Mucosa of gallbladder (tissue), 1 donor: ENCODE results near the gene REXO1. TPM values are rescaled to one million over a fixed set of nuclear protein-coding genes. Genes with fewer than 3 reads are reported as not detected.
"Not testable (repeated sequence)": the region's sequence is repeated elsewhere in the genome, so short reads cannot be mapped to it uniquely, and the experiment has no call there.

Experiments
- DNase-seq: peaks from one replicate; pipeline ENCODE4 v3.0.0-alpha.2; 2020; ENCODE audit warnings: low spot score
- total RNA-seq: library from RNA; stranded (reverse); gene quantifications from one replicate; pipeline ENCODE4 v1.2.1, GENCODE V29; 2021
- donor health status: DM: no; HTN: no; CAD: no.

REXO1 gene
- total RNA-seq, 1 donor from 2014 or later: 39.2 TPM

DNA sequence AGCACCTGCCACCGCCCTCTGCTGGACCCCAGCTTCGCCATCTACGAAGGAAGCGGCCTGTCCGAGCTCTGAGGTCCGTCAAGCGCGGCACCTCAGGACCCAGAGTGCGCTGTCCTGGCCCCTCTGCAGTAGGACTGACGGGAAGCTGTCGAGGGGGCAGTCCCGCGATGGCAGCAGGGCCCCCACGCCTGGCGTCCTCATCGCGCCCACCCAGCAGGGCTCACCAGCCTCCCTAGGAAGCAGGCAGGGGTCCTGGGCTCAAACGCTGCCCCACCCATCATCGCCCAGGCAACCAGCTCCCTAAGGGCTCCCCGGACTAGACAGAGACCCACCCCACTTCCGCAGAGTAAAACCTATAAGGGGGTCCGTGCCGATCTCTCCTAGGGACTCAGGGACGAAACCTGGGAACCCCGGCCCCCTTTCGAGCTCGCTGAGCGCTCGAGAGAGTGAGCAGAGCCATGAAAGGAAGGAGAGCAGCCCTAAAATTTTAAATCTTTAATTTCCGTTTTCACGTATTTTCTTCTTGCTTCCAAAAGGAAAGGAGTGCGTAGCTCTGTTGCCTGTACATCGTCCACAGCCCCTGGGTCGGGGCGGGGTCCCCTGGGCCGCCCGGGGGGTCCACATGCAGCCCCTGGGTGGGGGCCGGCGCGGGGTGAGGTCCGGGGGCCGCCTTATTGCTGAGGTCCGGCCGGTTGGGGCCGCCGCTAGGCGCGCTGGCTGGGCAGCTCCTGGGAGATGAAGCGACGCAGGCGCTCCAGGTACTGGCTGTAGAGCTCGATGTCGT lies 28.4 kb upstream of the REXO1 start:
- DNase-seq: not testable (repeated sequence)

DNA sequence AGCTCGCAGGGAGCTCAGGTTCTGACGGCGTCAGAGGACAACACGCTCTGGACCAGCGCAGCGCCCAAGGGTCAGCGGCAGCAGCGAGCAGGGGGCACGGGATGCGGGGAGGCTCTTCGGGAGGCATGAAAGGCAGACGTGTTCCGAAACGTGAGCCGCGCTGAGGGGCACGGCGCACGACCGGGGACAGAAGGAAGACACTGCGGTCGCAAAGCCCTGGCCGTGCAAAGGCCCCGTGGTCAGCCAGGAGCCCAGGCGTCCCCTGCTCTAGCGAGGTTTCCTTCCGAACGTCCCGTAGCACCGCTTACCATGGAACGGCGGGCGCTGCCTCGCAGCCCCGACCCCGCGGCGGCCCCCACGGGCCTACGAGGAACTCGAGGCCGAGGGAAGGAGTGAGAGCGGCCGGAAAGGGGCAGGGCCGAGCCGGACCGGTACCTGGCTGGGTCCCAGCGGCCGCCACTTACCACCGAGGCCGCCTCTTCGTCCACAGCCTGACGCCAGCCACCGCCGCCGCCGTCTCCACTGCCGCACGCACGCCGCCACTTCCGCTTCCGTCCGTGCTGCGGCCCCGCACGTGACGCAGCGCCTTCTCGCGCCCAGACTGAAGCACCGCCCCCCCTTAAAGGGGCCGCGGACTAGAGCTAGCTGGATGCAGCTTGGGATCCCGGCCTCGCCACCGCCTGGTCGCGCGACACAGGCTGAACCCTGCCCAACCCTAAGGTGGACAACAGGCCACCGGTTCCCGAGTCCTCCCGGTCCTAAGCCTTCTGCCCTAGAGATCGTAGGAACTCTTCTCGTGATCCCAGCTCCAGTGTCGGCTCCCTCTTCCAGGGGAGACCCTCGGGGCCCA lies 27.6 kb upstream of the REXO1 start:
- DNase-seq: peak; percentile 93

DNA sequence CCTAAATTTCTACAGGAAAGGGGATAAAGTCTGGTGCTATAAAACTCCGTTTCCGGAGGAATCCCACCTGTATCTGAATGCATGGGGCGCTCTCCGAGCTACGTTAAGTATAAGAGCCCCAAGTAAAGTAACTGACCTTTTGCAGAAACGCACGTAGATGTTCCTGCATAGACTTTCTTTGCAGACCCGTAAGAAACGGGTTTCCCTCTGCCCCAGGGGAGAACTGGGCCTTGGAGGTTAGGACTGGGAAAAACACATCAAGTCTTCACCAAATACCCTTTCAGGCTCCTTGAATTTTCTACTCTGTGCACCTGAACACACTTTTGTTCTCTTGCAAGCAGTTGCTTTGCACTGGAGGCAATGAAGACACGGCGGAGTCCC lies 27.0 kb upstream of the REXO1 start:
- DNase-seq: not testable (repeated sequence)

DNA sequence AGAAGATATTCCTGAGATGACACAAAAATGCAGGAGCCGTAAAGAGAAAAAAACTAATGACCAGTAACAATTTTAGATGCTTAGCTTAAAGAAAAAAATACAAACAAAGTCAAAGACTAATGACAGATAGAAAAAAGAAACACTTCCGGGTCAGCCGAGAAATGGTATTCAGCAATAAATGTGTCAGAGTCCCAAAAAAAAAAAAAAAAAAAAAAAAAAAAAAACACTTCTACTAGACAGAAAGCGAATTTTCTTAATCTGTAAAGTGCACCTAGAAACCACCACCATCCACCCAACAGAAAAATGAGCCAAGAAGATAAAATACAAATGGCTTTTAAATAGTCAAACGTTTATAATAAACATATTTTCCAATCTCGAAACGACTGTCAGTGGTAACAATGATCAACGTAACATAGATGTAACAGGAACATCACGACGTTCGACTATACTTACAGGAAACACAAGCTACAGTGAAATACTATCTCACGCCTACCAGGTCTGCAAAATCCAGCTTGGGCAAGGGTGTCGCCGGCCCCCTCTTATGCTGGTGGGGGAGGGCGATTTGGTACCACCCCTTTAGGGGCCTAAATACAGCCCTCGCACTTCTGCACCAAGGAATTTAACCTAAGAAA lies 26.4 kb upstream of the REXO1 start:
- no peak for DNase-seq

DNA sequence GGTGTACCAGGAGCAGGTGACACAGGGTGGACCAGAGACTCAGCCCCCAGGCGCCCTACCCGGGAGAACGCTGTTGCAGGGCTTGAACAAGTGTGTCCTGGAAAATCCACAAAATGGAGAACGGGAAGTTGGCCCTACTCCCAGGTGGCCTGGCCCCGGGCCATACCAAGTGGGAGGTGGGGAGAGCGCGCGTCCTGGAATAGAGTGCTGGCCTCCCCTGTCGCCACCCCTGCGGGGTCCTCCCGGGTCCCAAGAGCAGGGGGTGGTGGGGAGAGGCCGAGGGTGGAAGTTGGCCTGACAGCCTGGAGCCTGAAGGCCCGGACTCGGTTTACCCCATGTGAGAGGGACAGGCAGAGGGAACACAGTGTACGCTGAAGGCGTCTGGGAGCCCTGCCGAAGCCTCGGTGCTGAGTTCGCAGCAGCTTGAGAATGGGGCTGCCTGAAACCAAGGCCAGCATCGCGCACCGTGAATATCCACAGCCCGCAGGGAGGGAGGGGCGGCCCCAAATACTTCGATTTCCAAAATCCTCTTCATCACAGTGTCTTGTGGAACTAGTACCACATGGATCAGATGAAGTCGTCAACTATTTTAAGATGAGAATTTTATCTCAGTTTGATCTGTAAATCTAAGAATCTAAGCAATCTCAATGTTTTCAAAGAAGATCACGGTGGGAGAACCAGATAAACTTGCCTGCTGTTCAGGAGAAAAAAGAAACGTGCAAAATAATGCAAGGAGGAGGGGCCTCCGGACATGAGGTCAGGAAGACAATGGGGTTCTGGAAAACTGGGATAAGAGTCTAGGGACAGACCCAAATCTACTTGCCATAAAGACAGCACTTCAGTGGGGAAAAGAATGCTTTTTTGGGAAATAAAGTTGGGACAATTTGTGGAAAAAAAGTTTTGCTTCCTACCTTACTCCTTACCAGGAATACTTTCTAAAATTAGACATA lies 25.5 kb upstream of the REXO1 start:
- no peak for DNase-seq

DNA sequence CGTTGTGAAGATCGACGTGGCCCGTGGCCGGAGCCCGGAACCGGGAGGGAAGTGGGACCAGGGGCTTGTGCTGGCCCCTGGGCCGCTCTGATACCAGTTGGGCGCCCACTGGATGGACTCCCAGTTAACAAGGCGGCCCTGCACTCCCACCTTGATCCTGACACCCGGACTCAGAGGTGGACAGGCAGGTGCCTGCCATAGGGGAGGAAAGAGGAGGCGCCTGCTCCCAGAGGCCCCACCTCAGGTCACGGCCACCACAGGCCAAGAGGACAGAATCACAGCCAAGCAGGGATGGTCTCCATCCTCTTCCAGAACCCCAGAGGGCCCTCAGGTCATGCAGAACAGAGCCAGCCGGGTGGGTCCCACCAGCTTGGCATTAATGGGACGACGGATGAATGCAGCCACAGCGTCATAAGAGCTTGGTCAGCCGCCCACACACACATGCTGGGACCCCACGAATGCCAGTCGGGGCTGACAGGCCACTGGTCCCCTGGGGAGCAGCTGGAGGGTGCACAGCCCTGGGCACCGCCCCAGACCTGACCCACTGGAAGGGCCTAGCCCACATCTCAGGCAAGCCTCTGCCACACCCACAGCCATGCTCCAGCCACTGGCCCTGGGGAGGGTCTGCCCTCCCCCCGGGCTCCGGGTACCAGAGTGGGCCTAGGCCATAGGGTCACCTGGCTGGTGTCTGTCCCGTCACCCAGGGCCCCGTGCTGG lies 24.7 kb upstream of the REXO1 start:
- no peak for DNase-seq

DNA sequence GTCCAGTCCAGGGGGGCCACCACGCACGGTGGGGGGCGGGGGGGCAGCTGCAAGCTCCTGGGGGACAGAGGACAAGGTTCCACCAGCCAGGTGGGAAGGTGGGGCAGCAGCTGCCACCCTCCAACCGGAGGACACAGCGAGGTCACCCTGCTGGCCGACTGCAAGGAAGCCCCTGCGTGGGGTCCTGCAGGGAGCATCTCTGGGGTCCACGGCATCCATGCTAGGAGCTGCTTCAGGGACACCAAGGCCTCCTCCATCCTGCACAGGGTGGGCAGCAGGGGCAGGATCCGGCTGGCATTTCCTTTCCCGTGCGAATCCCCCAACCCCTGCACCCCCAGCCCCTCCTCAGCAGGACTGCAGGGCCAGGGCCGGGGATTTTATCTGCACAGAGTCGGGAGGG lies 23.3 kb upstream of the REXO1 start:
- DNase-seq: no peak

DNA sequence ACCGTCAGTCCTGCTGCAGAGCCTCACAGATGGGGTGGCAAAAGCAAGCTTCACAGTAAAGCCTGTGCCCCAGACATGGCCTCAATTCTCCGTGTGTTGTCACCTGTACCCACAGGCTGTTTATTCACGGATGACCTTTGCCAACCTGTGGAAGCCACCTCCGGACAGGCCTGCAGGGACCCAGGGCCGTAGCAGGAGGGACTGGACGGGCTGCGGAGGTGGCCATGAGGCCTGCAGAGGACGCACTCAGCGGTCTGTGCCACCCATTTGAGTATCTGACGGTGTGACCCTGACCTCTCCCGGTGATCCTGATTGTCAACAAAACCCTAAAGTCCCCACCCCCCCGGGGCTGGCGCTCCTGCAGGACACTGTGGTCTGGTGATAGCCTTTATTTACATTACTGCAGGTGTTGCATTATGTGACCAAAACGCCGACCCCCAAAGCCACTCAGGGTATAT lies 22.9 kb upstream of the REXO1 start:
- no peak for DNase-seq

DNA sequence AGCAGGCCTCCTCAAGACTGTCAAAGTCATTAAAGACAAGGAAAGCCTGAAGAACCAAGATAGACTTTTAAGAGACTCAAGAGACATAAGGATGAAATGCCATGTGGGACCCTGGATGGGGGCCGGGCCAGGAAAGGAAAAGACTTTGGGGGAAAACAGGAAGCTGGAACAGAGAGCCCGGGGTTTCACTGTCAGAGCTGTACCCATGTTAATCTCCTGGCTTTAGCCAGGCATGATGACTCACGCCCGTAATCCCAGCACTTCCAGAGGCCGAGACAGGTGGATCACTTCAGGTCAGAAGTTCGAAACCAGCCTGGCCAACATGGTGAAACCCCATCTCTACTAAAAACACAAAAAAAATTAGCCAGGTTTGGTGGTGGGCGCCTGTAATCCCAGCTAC lies 20.7 kb upstream of the REXO1 start:
- DNase-seq: no peak

DNA sequence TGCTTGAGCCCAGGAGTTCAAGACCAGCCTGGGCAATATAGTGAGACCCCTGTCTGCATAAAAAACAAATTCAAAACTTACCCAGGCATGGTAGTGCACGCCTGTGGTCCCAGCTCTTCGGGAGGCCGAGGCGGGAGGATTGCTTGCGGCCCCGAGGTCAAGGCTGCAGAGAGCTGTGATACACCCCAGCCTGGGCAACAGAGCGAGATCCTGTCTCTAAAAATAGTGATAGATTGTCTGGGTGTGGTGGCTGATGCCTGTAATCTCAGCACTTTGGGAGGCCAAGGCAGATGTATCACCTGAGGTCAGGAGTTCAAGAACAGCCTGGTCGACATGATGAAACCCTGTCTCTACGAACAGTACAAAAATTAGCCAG lies 19.1 kb upstream of the REXO1 start:
- DNase-seq: no peak

DNA sequence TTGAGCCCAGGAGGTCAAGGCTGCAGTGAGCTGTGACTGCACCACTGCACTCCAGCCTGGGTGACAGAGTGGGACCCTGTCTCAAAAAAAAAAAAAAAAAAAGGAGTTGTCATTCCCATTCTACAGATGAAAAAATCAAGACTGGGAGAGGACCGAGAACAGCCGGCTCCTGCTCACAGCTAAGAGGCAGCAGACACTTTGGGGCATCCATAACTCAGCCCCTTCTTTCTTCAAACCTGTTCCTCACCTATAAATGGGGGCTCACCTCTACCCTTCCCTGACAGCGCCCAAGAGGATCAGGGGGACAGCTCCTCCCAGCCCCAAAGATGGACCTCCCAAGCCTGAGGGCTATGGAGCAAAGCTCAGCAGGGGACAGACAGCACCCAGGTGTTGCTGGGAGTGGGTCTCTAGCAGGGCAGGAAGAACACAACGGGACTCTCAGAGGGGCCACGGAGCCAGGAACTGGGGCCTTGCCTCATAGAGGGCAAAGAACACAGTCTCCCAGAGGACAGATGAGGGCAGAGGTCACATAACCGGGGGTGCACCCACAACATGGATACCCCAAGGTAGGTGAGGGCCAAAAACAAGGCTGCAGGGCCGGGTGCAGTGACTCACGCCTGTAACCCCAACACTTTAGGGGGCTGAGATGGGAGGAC lies 18.5 kb upstream of the REXO1 start:
- no peak for DNase-seq

DNA sequence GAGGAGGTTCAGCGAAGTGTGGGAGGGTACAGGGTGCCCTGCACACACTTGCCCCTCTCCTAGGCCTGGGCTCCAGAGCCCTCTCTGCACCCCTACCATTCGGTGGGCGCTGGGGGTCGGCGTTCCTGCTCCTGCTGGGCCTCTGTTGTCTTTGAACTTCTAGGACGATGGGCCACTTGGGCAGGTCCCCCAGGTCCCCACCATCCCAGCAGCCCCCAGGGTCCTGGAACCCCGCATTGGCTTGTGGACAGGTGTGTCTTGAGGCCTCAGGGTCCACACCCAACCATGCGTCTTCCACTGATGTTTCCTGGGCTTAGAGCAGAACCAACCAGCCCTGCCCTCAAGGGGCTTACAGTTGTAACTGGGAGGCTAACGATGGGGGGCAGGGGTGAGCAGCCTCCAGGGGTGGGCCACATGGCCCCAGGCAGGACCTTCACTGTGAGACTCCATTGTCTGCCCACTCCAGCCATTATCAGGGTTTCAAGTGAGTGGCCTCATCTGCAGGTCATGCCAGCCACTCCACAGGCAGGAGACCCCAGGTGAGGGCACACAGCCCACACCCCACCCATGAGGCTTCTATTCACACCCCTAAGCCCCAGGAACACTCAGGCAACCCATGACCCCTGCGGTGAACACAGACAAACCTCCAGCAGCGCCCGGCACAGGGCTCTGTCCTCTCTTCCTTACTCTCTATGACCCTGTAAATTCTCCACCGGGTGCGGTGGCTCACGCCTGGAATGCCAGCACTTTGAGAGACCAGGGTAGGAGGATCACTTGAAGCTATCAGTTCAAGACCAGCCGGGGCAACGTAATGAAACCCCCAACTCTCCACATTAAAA lies 17.1 kb upstream of the REXO1 start:
- no peak for DNase-seq

DNA sequence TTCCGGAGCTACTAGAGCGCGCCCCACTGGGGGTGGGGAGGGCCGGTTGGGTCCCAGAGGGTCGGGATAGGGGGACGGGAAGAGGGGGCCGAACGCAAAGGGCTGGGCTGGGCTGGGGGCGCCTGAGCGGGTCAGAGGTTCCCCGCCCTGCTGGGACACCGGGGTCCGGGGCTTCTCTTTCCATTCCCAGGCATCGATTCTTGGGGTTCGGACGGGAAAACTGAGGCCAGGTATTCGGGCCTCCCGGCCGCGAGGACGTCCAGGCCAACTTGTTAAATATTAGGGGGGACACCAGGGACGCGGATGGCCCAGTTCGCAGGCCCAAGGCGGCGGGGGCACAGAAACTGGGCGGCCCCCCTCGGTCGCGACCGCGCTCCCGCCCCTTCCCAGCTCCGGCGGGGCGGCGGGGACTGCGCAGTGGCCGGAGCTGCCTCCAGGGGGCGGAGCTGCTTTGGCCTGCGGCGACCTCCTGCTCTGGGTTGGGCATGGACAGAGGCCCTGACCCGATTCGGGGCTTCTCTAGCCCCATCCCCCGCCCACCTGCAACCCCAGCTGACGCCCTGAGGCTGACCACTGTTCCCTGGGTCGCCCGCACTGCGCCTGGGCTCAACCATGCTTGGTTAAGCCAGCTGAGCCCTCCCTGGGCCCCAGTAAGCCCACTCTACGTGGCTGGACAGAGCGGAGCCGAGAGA lies 16.3 kb upstream of the REXO1 start:
- DNase-seq: peak; percentile 60

DNA sequence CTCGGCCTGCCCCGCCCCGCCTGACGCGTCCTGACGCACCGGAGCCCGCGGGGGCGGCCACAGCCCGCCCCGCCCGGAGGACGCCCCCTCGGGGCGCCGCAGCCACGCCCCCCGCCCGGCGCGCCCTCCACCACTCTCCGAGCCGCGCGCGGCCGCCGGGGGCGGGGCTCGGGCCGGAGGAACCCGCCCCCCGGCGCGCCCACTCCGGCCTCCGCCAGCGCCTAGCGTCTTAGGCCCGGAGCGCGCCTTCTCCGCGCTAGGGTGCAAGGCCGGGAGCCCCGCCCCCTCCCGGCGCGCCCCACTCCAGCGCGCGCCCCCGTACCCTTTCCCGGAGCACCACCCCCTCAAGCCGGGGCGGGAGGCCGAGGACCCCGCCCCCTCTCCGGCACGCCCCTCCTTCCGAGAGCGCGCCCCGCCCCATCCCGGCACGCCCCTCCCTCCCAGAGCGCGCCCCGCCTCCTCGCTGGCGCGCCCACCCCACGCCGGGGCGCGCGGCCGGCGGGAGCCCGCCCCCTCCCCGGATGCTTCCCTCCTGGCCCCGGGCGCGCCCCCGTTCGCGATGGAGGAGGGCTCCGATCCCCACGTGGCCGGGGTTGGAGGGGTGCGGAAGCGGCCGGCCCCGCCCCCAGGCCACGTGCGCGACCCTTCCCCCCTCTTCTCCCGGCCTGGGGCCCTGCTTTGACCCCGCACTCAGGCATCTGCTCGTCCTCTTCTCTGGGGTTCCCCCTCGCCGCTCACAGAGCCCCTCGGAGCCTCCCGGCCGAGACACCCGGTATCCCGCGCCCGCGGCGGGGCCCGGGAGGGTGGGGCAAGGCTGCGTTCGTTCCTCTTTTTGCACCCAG lies 15.6 kb upstream of the REXO1 start:
- peak; percentile 89 for DNase-seq

DNA sequence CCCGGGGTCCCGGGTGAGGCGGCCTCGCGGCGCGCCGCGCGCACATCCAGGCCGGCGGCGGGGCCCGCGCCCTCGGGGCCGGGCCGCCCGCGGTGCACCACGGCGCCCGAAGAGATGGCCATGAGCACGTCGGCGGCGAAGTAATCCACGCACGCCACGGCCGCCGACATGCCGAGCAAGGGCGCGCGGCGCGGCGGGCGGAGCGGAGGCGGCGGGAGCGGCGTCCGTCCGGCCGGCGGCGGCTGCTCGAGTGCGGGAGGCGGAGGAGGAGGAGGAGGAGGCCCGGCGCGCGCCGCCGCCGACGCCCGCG lies 15.0 kb upstream of the REXO1 start, which contains the start of gene KLF16:
KLF16 (minus strand) TSS at position 252 of the 310 bp plus-strand sequence; CDS start at position 170, 82 bp downstream.
- no peak for DNase-seq

DNA sequence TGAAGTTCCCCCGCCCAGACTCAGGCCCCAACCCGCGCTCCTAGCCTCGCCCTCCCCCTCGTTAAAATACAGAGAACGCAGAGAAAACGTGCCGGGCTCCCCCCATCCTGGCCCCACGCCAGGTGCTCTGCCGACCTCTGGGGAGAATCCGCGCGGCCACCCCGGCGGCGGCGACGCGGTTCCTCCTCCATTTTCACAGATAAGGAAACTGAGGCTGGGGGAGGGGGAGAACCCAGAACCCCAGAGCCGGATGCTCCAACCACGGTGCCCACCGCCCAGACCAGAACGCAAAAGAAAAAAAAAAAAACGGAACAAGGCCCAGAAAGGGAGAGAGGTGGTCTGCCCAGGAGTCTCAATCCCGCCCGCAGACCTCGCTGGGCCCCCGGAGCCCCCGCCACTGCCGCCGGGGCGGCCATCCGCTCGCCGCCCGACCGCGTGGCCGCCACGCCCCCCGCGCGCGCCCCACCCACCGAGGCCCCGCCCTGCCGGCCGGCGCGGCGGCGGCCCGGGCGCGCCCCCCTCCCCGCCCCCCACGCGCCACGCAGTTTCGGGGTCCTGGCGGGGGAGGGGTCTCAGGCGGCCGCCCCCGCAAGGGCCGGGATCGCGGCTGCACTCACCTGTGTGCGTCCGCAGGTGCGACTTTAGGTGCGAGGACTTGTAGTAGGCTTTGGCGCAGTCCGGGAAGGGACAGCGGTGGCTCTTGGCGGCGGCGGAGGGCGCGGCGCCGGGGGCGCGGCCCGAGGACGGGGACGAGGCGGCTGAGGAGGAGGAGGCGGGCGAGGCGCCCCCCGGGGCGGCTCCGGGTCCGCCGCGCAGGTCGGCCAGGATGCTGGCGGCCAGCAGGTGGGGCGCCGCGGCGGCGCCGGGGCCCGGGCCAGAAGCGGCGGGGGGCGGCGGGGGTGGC lies 14.4 kb upstream of the REXO1 start:
- no peak for DNase-seq

DNA sequence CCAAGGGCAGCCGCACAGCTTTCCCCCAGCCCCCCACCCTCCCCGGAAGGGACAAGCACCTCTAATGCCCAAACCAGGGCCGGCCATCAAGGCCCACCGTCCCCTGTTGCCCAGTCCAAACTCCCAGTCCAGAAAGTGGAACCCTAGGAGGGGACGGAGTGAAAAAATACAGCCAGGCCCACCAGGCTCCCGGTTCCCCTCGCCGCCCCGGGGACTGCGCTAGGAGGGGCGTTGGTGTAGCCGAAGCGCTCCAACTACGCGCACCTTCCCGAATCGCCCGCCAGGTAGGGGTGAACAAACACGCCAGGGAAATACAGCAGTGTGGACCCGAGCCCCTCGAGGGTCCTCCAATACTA lies 13.8 kb upstream of the REXO1 start:
- DNase-seq: no peak
